Retinal pigment epithelial cell (primary cell): ENCODE measurements around the gene AKAP6.

Experiments
- DNase-seq: peaks from one replicate; pipeline ENCODE4 v3.0.0-alpha.2; 2010; ENCODE audit warnings: low read depth
- H3K4me3 ChIP-seq: 2 replicates; pipeline ENCODE4 v1.5.1; 2011; ENCODE audit warnings: mild to moderate bottlenecking, low read length, control low read depth, moderate library complexity
- TF ChIP-seq, protein P1 (sequence below): conservative IDR thresholded peaks from 2 replicates; pipeline ENCODE4 v1.5.1; 2011; ENCODE audit warnings: low read depth, low read length, control low read depth, inconsistent platforms

The AKAP6 gene

DNA sequence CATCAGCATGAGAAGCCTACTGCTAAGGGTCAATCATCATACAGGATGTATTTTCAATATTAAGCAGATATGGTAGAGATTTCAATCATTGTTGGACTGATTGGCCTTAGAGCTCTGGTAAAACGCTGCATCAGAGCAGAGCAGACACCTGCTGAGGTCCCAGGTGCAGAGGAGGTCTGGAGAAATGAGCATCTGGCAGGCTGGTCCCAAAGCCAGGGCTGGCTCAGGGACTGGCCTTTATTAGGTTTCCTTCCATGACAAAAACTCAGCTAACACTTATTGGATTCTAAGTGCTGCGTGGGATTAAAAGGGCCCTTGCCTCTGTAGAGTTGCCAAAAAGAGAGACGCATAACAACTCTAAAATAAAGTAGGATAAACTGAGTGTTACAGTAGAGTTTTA, 29.7 kb downstream of the AKAP6 start:
- H3K4me3 ChIP-seq: no peak overlapping the region
- TF ChIP-seq, protein P1, sequence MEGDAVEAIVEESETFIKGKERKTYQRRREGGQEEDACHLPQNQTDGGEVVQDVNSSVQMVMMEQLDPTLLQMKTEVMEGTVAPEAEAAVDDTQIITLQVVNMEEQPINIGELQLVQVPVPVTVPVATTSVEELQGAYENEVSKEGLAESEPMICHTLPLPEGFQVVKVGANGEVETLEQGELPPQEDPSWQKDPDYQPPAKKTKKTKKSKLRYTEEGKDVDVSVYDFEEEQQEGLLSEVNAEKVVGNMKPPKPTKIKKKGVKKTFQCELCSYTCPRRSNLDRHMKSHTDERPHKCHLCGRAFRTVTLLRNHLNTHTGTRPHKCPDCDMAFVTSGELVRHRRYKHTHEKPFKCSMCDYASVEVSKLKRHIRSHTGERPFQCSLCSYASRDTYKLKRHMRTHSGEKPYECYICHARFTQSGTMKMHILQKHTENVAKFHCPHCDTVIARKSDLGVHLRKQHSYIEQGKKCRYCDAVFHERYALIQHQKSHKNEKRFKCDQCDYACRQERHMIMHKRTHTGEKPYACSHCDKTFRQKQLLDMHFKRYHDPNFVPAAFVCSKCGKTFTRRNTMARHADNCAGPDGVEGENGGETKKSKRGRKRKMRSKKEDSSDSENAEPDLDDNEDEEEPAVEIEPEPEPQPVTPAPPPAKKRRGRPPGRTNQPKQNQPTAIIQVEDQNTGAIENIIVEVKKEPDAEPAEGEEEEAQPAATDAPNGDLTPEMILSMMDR: no peak
- DNase-seq: no peak

DNA sequence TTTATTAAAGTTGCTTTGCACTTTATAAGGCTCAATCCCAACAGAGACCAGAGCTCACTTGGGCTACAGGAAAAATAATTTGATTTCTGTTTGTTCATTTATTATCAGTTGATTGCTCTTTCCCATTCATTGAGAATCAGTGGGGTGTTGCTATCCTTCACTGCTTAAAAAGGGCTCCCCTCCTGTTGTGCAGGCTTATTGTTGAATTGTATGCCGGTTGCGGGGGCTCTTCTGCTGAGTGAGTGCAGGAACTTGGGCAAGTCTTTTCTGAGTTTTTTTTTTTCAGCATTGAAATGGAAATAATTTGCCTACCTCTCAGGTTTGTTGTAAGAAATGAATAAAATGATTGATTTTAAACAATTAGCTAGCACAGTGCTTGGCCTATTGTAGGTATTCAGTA, 32.6 kb downstream of the AKAP6 start:
- no peak for DNase-seq

DNA sequence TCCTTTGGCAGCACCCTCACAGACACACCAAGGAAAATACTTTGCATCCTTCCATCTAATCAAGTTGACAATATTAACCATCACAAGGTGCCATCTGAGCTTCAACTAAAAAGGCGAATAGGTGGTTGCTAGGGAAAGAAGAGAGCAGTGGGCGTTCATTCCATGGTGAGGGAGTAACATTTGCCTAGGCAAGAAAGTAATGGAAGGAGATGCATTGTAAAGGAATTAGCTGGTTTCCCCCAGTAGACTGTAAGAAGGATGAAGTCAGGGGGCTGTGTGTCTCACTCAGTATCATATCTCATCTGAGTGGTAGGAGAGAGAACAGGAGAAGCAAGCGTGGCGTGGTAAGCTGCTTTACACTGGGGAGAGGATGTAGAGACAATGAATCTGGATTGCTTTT, 34.7 kb downstream of the AKAP6 start:
- TF ChIP-seq, protein P1: no peak

More for the DNA sequence above, 32.6 kb downstream of the AKAP6 start:
- TF ChIP-seq, protein P1: no peak
- H3K4me3 ChIP-seq: no peak overlapping the region

DNA sequence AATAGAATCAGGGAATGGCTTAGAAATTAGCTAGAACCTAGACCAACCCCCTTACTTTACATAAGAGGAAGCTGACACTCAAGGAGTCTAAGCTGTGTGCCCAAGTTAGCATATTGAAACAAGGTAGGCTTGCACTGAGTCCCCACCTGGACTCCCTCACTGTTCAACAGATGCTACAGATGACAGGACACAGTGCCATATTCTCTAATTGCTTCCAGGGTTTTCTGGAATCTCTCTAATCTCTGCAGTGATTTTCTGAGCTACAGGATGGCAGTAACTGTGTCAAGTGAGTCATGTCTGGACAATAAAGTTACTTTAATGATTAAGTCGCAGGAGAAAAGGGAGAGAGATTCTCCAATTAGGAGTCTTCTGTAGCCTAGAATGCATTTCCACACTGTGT, 35.8 kb downstream of the AKAP6 start:
- TF ChIP-seq, protein P1: no peak
- no peak for DNase-seq
- no peak overlapping the region for H3K4me3 ChIP-seq

More for the DNA sequence above, 34.7 kb downstream of the AKAP6 start:
- no peak overlapping the region for H3K4me3 ChIP-seq
- DNase-seq: no peak

DNA sequence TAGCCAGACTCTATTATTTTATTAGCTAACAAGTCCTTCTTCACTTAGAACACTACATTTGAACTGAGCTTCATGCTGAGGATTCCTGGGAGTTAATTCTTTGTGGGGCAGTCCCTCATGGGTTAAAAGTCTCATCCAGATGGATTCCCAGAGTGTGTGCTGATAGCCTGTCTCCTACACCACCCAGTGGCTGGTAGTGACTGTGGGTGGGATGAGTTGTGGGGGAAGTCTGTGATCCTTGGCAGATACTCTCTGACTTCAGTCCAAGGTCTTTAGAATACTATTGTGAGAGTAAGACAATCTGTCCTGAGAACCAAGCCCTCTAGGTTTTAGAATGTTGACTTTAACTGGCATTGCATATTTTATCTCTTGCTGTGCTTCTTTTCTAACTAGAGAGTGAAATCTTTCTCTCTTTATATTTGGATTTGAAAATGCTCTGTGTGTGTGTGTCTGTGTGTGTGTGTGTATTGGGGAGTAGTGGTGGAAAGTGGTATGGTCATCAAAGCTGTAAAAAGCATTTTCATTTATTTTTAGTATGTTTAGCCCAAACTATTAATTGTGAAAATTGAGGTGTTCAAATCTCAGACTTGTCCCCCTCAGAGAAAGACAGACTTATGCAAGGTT, 37.3 kb downstream of the AKAP6 start:
- no peak for DNase-seq
- no peak overlapping the region for H3K4me3 ChIP-seq
- TF ChIP-seq, protein P1: peak; percentile 35

DNA sequence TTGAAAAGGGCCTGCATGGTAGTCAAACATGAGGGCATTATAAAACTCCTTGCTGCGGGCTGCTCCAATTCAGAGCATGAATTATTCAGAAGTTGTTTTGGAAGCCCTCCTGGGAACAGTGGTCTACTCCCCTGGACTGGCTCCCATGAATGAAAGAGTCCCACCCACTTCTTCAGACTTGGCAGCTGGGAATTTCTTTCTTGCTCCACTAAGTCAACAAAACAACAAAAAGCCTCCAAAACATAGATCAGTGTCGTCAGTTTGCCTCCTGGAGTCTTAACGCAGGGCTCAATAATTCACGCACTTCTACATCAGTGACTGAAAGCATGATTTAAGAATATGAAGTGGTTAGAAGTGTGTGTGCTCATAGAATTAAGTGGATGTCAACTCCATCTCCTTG, 37.9 kb downstream of the AKAP6 start:
- no peak for DNase-seq
- no peak overlapping the region for H3K4me3 ChIP-seq
- TF ChIP-seq, protein P1: no peak

DNA sequence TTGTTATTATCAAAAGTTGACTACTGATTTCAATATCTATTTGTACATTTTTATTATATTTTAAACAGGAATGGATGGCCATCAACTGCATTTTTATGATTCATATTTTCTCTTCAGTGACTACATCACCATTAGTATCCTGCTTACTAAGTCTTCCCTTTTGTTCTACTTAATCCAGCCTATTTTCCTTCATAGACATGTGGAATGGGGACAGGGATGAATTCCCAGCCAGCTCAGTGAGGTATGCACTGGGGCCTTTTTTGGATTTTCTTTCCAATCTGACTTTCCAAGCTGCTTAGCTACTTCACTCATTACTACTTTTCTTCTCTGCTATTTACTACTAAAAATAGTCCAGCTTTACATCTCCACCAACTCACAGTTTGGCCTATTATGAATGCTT, 38.4 kb downstream of the AKAP6 start:
- no peak overlapping the region for H3K4me3 ChIP-seq
- TF ChIP-seq, protein P1: no peak
- DNase-seq: no peak
